GM18526 (cell line): Measurements from ENCODE around the gene PFDN4.

Experiments used
- POLR2A ChIP-seq: IDR thresholded peaks from 3 replicates; pipeline ENCODE4 v1.6.1; 2011; ENCODE audit not compliant: insufficient read length; ENCODE audit errors: extremely low read depth

Gene PFDN4

GRCh38 chr20:54268941-54269340 lies 61.1 kb downstream of the PFDN4 start:
- no peak for TF ChIP-seq POLR2A
